ENCODE results near the gene SLC17A7. TPM values are rescaled to one million over a fixed set of nuclear protein-coding genes. Genes with fewer than 3 reads are reported as not detected.
A peak's percentile ranks its signal among the peaks of the same experiment; 100 is the strongest.

The SLC17A7 gene
- total and polyA plus RNA-seq, 9 of the 15 experiments (the other 6 are each of a cell fraction or from before 2014, with no cell fraction given): 1.1 to 15.7 (median 2.4) TPM

GRCh38 chr19:49489601-49490167 is 48.4 kb upstream of the SLC17A7 start (continued):
- TF ChIP-seq PRMT5 (CRISPR knock-in tag; IDR thresholded peaks at IDR 0.05): no peak
- TF ChIP-seq CTCF (IDR thresholded peaks at IDR 0.05 in 2 of 3, conservative IDR thresholded peaks at IDR 0.05 in 1 of 3; ENCODE audit: insufficient read depth in 2 of 3, low read depth in 1 of 3, low read length in 3 of 3): peak; percentile 80 to 92 (median 86)
- TF ChIP-seq POLR2AphosphoS5 (IDR thresholded peaks at IDR 0.05; ENCODE audit: control insufficient read depth, insufficient read depth, low read depth, low read length): no peak
- TF ChIP-seq MED1 (CRISPR knock-in tag; IDR thresholded peaks at IDR 0.05; ENCODE audit: borderline replicate concordance): no peak
- TF ChIP-seq POLR2A (conservative IDR thresholded peaks at IDR 0.05): peak; percentile 73
- no peak for TF ChIP-seq FOXM1 (IDR thresholded peaks at IDR 0.05; ENCODE audit: low read depth)
- TF ChIP-seq FOXM1 (CRISPR knock-in tag; IDR thresholded peaks at IDR 0.05; ENCODE audit: low read depth): peak; percentile 24; the same call in 1 of the 2 replicates
- TF ChIP-seq ETS2 (tag; IDR thresholded peaks at IDR 0.05; ENCODE audit: borderline replicate concordance, poor library complexity, severe bottlenecking): no peak
- no peak for TF ChIP-seq HSF4 (CRISPR knock-in tag; IDR thresholded peaks at IDR 0.05; ENCODE audit: borderline replicate concordance)
- no peak for TF ChIP-seq MXI1 (IDR thresholded peaks at IDR 0.05; ENCODE audit: low read depth, low read length)
- TF ChIP-seq NR3C1 (CRISPR knock-in tag; IDR thresholded peaks at IDR 0.05): no peak
- no peak for TF ChIP-seq GABPA (tag; conservative IDR thresholded peaks at IDR 0.05; ENCODE audit: low read depth)
- TF ChIP-seq ZBTB11 (CRISPR knock-in tag; IDR thresholded peaks at IDR 0.05): no peak
- no peak for TF ChIP-seq ZFPM2 (CRISPR knock-in tag; IDR thresholded peaks at IDR 0.05)
- no peak for TF ChIP-seq BDP1 (IDR thresholded peaks at IDR 0.05; ENCODE audit: insufficient read depth, insufficient read length)
- TF ChIP-seq CXXC5 (CRISPR knock-in tag; IDR thresholded peaks at IDR 0.05): 0 out of 2 replicates have a peak, but pooled peaks have one; percentile 7
- TF ChIP-seq PHB (CRISPR knock-in tag; IDR thresholded peaks at IDR 0.05): no peak
- no peak for TF ChIP-seq VEZF1 (CRISPR knock-in tag; IDR thresholded peaks at IDR 0.05)
- TF ChIP-seq EP300 (IDR thresholded peaks at IDR 0.05; ENCODE audit: low read length): no peak
- TF ChIP-seq TAF1 (IDR thresholded peaks at IDR 0.05; ENCODE audit: control insufficient read depth, extremely low read depth, insufficient read depth, low read length, severe bottlenecking): peak; percentile 73
- TF ChIP-seq POLR2H (tag; IDR thresholded peaks at IDR 0.05; ENCODE audit: low read depth): peak; percentile 52; the same call in 1 of the 2 replicates
- TF ChIP-seq ZNF431 (CRISPR knock-in tag; IDR thresholded peaks at IDR 0.05): no peak
- TF ChIP-seq L3MBTL2 (IDR thresholded peaks at IDR 0.05): peak; percentile 50; the same call in 1 of the 2 replicates
